ES-I3 (cell line): ENCODE data around the gene DNMT3L.
"Not testable (repeated sequence)": the region's sequence is repeated elsewhere in the genome, so short reads cannot be mapped to it uniquely, and the experiment has no call there.

Source experiments
- H3K36me3 ChIP-seq: 2 replicates; pipeline ENCODE4 v1.6.1; 2013; ENCODE audit warnings: mild to moderate bottlenecking, low read length, control low read depth, moderate library complexity; ENCODE audit not compliant: insufficient read depth
- H3K4me1 ChIP-seq: 2 replicates; pipeline ENCODE4 v1.6.1; 2013; ENCODE audit warnings: mild to moderate bottlenecking, control low read depth, low read length; ENCODE audit not compliant: insufficient read depth
- H3K9ac ChIP-seq: 2 replicates; pipeline ENCODE4 v1.6.1; 2013; ENCODE audit warnings: low read depth, mild to moderate bottlenecking, low read length, moderate library complexity
- H3K9me3 ChIP-seq: 2 replicates; pipeline ENCODE4 v1.6.1; 2013; ENCODE audit warnings: mild to moderate bottlenecking, low read length, moderate library complexity; ENCODE audit not compliant: control insufficient read depth, insufficient read depth

DNMT3L gene

DNA sequence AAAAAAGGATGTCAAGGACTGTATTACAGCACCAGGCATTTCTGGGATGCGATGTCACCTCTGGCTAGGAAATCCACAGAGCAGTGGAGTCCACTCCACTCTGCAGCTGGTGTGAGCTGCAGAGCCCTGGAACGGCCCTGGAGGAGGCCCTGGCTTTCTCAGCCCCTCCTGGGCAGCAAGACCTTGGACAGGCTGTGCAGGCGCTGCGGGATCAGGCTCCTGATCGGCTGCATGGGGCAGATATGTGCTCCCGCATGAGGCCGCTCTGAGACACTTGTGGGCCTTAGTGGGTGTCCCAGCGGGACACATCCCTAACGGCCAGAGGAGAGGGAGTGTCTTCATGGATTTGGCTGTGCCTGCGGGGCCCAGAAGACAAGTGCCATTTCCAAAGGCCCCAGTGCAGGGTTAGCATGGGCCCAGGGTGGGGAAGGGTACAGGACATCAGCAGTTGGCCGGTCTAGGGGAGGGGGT, 6.2 kb downstream of the DNMT3L start:
- H3K36me3 ChIP-seq = no peaks in the 10 kb centered on the region
- no peak overlapping the region for H3K9ac ChIP-seq
- no peaks in the 10 kb centered on the region for H3K4me1 ChIP-seq
- no peaks in the 10 kb centered on the region for H3K9me3 ChIP-seq

- Histone ChIP-seq H3K9me3 (no peaks in the 10 kb centered on the region), H3K9ac (no peak overlapping the region)
Measured at GRCh38 chr21:44253832-44254710, 7.6 kb downstream of the DNMT3L start.

GRCh38 chr21:44249204-44250037, 12.3 kb downstream of the DNMT3L start:
- H3K9me3 ChIP-seq, H3K36me3 ChIP-seq, H3K4me1 ChIP-seq, H3K9ac ChIP-seq: not testable (repeated sequence)

More at GRCh38 chr21:44253832-44254710, 7.6 kb downstream of the DNMT3L start:
- Histone ChIP-seq H3K4me1 (no peaks in the 10 kb centered on the region), H3K36me3 (no peaks in the 10 kb centered on the region)

DNA sequence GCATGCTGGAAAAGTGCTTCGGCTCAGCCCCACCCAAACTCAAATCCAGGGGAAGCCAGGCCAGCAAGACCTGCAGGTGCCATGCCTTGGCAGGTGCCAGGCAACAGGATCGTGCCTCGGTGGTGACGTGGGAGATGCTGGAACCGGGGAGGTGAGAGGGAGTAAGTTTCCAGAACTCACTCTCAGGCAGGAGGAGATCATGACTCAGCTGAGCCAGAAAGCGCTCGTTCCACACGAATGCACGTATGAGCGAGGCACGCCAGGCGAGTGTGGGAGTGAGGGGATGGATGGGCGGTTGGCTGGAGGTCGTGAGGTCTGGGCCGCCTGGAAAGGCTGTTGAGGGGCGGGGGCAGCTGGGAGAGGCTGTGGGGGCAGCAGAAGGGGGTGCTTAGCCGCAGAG, 13.8 kb downstream of the DNMT3L start:
- not testable (repeated sequence) for H3K4me1 ChIP-seq, H3K9ac ChIP-seq, H3K36me3 ChIP-seq, H3K9me3 ChIP-seq

DNA sequence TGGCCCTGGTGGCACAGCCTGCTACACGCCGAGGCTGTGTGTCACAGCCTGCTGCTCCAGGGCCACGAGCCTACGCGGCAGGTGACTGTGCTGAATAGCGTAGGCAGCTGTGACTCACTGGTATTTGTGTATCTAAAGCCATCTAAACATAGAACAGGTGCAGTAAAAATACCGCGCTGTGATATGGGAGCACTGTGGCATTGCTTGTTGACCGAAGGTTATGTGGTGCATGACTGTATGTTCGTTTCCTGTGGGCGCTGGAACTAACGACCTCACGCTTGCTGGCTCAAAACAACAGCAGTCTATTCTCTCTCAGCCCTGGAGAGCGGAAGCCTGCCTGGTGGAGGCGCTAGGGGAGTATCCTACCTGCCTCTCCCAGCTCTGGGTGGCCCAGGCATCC, 17.7 kb downstream of the DNMT3L start:
- H3K9ac ChIP-seq, H3K9me3 ChIP-seq, H3K4me1 ChIP-seq, H3K36me3 ChIP-seq: not testable (repeated sequence)

- not testable (repeated sequence) for H3K9me3 ChIP-seq, H3K4me1 ChIP-seq, H3K36me3 ChIP-seq, H3K9ac ChIP-seq
Measured at GRCh38 chr21:44241281-44241680, 20.4 kb downstream of the DNMT3L start.

- not testable (repeated sequence) for H3K9me3 ChIP-seq, H3K36me3 ChIP-seq, H3K9ac ChIP-seq, H3K4me1 ChIP-seq
Measured at GRCh38 chr21:44240842-44241241, 20.9 kb downstream of the DNMT3L start, which contains the start of gene ICOSLG. Gene ICOSLG (minus strand): TSS chr21:44240943. CDS start chr21:44240817, 126 bp downstream.

DNA sequence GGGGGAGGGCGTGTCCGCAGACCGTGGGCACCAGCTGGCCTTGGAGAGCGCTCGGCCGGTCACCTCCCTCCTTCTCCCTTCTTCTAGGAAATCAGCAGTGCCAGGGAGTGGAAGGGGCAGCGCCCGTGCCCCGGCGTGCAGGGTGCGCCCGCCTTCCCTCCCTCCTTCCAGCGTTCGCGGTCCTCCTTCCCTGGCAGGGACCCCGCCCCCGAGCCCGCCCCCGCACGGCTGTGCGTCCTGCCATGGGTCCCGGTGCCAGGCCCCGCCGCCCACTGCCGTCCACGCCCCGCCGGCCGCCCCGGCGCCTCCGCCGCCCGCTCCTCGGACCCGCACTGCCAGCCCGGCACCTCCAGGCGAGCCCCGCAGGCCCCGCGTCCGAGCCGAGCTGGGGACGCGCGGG, 21.3 kb downstream of the DNMT3L start:
- H3K4me1 ChIP-seq, H3K36me3 ChIP-seq: not testable (repeated sequence)

GRCh38 chr21:44229561-44229960, 32.1 kb downstream of the DNMT3L start:
- not testable (repeated sequence) for H3K9ac ChIP-seq, H3K4me1 ChIP-seq, H3K9me3 ChIP-seq, H3K36me3 ChIP-seq

More for the DNA sequence above, 21.3 kb downstream of the DNMT3L start:
- H3K9ac ChIP-seq, H3K9me3 ChIP-seq: not testable (repeated sequence)

- not testable (repeated sequence) for H3K4me1 ChIP-seq, H3K36me3 ChIP-seq, H3K9ac ChIP-seq, H3K9me3 ChIP-seq
Measured at GRCh38 chr21:44228109-44228508, 33.6 kb downstream of the DNMT3L start.

DNA sequence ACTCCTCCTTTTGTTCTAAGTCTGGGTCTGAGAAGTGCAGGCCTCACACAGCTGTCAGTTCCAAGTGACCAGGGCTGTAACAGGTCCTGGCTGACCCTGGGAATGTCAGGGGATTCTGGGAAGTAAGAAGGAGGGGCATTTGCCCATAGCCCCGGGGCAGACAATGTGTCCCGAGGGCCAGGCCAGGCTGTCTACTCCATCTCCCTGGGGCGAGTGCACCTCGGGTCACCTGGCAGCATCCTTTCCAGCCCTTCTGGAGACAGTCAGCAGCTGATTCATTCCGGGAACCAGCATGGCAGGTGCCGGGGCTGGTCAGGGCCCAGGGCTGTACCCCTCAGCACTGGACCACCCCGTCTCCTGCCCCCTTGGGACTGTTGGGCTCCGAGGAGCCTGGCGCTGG, 34.1 kb downstream of the DNMT3L start:
- not testable (repeated sequence) for H3K4me1 ChIP-seq, H3K9me3 ChIP-seq, H3K36me3 ChIP-seq, H3K9ac ChIP-seq

DNA sequence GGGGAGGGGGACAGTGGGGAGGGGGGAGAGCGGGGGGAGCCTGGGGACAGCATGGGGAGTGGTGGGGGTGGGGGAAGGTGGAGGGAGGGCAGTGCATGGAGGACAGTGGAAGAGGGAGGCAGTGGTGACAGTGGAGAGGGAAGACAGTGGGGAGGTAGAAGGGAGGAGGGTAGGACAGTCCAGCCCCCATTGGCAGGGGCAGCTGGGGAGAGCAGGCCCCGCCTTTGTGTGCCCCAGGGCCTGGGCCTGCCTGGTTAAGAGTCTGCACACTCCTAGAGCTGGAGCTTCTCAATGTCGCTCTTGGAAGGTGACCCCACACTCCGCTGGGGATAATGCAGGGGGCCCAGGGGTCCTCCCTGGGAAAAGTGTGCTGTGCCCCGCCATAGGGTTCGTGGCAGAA, 36.1 kb downstream of the DNMT3L start:
- H3K4me1 ChIP-seq, H3K9me3 ChIP-seq, H3K36me3 ChIP-seq, H3K9ac ChIP-seq: not testable (repeated sequence)

DNA sequence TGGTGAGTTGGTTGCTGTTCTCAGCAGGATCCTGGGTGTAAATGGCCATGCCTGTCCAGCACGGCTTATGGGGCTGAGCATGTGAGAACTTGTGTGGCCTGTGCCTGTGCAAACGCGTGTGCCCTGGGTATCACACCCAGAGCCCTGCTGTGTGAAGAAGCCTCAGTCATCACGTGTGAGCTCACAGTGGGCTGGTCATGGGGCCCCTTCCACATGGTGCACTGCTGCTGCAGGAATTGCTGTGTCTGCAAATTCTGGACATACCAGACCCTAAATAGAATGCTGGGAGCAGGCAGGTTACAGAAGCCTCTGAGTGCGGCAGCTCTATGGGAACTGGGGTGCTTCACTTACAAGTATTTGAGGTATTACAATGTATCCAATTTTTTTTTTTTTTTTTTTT, 38.4 kb downstream of the DNMT3L start:
- not testable (repeated sequence) for H3K9me3 ChIP-seq, H3K4me1 ChIP-seq, H3K36me3 ChIP-seq, H3K9ac ChIP-seq

DNA sequence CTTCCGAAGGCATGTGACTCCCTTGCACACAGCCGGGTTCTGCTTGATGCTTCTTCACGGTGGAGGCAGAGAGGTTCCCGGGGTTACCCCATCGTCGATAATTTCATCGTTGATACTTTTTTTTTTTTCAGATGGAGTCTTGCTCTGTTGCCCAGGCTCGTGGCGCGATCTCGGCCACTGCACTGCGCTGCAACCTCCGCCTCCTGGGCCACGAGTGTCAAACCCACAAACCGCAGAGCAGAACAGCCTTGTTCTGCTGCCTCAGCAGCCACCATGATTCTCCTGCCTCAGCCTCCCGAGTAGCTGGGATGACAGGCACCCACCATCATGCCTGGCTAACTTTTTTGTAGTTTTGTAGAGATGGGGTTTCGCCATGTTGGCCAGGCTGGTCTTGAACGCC, 41.0 kb downstream of the DNMT3L start:
- H3K9ac ChIP-seq, H3K9me3 ChIP-seq, H3K4me1 ChIP-seq, H3K36me3 ChIP-seq: not testable (repeated sequence)

GRCh38 chr21:44218461-44218860, 43.2 kb downstream of the DNMT3L start:
- not testable (repeated sequence) for H3K9ac ChIP-seq, H3K9me3 ChIP-seq, H3K4me1 ChIP-seq, H3K36me3 ChIP-seq
